Ishikawa (cell line): ENCODE results near the gene TFAM.

Source experiments
- CEBPB ChIP-seq: IDR thresholded peaks from 2 replicates; pipeline ENCODE4 v1.6.1; 2012
- CREB1 ChIP-seq: IDR thresholded peaks from 2 replicates; pipeline ENCODE4 v1.6.1; 2012; ENCODE audit warnings: low read depth
- EGR1 ChIP-seq: IDR thresholded peaks from 2 replicates; pipeline ENCODE4 v1.6.1; 2012
- EP300 ChIP-seq: IDR thresholded peaks from 2 replicates; pipeline ENCODE4 v1.6.1; 2012; ENCODE audit warnings: borderline replicate concordance
- FOXM1 ChIP-seq: IDR thresholded peaks from 2 replicates; pipeline ENCODE4 v1.6.1; 2012; ENCODE audit warnings: low read depth, borderline replicate concordance
- NFIC ChIP-seq: IDR thresholded peaks from 2 replicates; pipeline ENCODE4 v1.6.1; 2012
- RAD21 ChIP-seq: IDR thresholded peaks from 2 replicates; pipeline ENCODE4 v1.6.1; 2012; ENCODE audit warnings: low read depth
- TAF1 ChIP-seq: IDR thresholded peaks from 2 replicates; pipeline ENCODE4 v1.6.1; 2012; ENCODE audit warnings: low read depth, mild to moderate bottlenecking
- TCF12 ChIP-seq: IDR thresholded peaks from 2 replicates; pipeline ENCODE4 v1.6.1; 2012; ENCODE audit warnings: low read depth
- TEAD4 ChIP-seq: IDR thresholded peaks from 2 replicates; pipeline ENCODE4 v1.6.1; 2012
- YY1 ChIP-seq: IDR thresholded peaks from 2 replicates; pipeline ENCODE4 v1.6.1; 2012; ENCODE audit warnings: low read depth
- ZBTB7A ChIP-seq: IDR thresholded peaks from 2 replicates; pipeline ENCODE4 v1.6.1; 2012; ENCODE audit warnings: low read depth
- TF ChIP-seq, protein P1 (sequence below): IDR thresholded peaks from 2 replicates; pipeline ENCODE4 v1.6.1; 2012
- TF ChIP-seq, protein P2 (sequence below): IDR thresholded peaks from 2 replicates; pipeline ENCODE4 v1.6.1; 2012; ENCODE audit warnings: low read depth, mild to moderate bottlenecking
- TF ChIP-seq, protein P3 (sequence below): IDR thresholded peaks from 2 replicates; pipeline ENCODE4 v1.6.1; 2012

Gene TFAM

DNA sequence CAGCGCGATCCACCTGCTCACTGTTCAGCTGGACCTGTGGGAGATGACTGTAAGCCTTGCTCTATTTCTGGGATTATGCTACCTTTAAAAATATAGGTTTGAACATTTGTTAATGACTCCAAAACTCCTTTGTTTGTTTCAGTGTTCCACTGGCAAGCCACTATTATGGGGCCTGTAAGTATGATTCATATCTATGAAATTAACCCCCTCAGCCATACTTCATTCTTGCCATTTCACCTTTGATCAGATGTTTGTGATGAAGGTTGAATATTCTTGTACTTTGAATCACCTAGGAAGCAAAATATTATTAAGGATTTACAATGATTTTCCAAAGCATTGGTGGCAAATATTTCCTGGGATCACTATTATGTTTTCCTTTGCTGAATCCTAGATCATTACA, 23.9 kb upstream of the TFAM start:
- TF ChIP-seq NFIC, result no peak
- TF ChIP-seq TCF12, result no peak
- TF ChIP-seq, protein P1, sequence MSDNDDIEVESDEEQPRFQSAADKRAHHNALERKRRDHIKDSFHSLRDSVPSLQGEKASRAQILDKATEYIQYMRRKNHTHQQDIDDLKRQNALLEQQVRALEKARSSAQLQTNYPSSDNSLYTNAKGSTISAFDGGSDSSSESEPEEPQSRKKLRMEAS, result no peak
- no peak for TF ChIP-seq YY1
- TF ChIP-seq, protein P2, sequence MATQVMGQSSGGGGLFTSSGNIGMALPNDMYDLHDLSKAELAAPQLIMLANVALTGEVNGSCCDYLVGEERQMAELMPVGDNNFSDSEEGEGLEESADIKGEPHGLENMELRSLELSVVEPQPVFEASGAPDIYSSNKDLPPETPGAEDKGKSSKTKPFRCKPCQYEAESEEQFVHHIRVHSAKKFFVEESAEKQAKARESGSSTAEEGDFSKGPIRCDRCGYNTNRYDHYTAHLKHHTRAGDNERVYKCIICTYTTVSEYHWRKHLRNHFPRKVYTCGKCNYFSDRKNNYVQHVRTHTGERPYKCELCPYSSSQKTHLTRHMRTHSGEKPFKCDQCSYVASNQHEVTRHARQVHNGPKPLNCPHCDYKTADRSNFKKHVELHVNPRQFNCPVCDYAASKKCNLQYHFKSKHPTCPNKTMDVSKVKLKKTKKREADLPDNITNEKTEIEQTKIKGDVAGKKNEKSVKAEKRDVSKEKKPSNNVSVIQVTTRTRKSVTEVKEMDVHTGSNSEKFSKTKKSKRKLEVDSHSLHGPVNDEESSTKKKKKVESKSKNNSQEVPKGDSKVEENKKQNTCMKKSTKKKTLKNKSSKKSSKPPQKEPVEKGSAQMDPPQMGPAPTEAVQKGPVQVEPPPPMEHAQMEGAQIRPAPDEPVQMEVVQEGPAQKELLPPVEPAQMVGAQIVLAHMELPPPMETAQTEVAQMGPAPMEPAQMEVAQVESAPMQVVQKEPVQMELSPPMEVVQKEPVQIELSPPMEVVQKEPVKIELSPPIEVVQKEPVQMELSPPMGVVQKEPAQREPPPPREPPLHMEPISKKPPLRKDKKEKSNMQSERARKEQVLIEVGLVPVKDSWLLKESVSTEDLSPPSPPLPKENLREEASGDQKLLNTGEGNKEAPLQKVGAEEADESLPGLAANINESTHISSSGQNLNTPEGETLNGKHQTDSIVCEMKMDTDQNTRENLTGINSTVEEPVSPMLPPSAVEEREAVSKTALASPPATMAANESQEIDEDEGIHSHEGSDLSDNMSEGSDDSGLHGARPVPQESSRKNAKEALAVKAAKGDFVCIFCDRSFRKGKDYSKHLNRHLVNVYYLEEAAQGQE, result no peak
- TF ChIP-seq CREB1, result no peak
- TF ChIP-seq ZBTB7A, result no peak
- TF ChIP-seq EP300, result no peak
- no peak for TF ChIP-seq TEAD4
- no peak for TF ChIP-seq CEBPB
- no peak for TF ChIP-seq TAF1
- no peak for TF ChIP-seq FOXM1
- TF ChIP-seq, protein P3, sequence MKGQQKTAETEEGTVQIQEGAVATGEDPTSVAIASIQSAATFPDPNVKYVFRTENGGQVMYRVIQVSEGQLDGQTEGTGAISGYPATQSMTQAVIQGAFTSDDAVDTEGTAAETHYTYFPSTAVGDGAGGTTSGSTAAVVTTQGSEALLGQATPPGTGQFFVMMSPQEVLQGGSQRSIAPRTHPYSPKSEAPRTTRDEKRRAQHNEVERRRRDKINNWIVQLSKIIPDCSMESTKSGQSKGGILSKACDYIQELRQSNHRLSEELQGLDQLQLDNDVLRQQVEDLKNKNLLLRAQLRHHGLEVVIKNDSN, result no peak
- TF ChIP-seq EGR1, result no peak
- TF ChIP-seq RAD21, result no peak

DNA sequence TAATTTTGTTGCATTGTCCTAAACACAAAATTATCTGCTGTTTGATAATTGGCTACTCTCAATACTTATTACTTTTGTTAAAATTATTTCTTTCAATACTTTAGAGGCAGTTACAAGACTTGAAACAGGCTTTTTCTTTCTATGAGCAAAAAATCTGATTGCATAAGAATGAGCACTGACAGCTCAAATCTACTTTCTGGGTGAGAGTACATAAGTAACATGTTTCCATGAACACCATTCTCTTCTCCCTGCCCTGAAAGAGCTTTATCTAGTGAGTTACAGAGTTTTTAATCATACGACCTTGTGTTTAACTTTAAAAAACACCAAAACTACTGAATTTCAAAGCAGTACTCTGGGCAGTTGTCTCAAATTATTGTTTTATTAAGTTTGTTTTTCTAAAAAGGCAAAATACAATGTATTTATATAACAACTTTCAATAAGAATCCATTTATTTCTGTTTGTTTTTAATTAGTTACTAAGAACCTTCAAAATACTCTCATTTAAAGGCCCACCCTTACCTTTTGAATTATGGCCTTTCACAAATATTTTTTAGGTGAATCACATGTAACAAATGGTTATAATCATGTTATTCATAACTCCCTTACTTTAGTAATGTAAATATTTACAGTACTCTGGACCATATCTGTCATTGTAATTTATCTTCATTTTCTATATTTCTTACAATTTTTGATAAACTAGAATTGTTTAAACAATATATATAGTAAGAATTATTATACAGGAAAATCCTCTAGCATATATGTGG, 23.0 kb upstream of the TFAM start:
- TF ChIP-seq YY1 (no peak), EGR1 (no peak)
- TF ChIP-seq, protein P3, result no peak

DNA sequence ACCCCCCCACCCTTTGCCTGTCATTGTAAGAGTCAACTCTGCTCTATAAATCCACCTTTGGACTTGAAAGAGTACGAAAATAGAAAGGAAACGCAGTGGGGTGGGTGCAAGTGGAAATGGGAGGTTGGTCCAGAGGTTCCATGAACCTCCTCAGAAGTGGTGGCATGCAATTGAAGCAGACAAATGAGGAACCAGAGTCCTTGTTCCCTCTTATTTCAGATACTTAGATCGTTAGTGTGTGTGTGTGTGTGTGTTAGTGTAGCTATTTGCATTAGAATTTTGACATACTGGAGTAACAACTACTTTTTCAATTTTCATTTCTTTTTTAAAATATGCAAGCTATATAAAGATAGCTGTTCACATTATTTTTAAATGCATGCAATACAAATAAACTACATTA, 18.1 kb upstream of the TFAM start:
- TF ChIP-seq, protein P1, result no peak
- TF ChIP-seq CEBPB (no peak), ZBTB7A (no peak), TAF1 (no peak), FOXM1 (no peak), EGR1 (no peak), EP300 (no peak), YY1 (no peak), TEAD4 (no peak), RAD21 (no peak), TCF12 (no peak), CREB1 (no peak), NFIC (no peak)
- TF ChIP-seq, protein P3, result no peak
- TF ChIP-seq, protein P2, result no peak

DNA sequence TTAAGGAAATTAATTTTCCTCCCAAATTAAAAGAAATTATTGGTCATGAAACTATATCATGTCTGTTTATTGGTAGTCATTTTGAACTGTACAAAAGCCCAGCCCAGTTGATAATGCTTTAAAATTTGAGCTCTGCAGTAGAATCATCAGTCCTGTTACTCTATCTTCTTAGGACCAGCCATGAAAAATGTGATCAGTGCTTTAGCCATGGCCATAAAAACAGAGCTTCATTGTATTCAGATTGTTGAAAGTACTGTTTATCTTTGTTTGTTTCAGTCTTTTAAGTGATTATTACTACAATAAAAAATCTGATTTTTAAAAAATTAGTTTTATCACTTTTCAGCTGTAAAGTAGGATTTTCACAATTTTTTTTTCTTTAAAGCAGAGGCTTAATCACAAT, 13.7 kb upstream of the TFAM start:
- TF ChIP-seq YY1 (no peak), EP300 (no peak), NFIC (no peak), TCF12 (no peak), EGR1 (no peak), CREB1 (no peak), FOXM1 (no peak)
- TF ChIP-seq, protein P3, result no peak

DNA sequence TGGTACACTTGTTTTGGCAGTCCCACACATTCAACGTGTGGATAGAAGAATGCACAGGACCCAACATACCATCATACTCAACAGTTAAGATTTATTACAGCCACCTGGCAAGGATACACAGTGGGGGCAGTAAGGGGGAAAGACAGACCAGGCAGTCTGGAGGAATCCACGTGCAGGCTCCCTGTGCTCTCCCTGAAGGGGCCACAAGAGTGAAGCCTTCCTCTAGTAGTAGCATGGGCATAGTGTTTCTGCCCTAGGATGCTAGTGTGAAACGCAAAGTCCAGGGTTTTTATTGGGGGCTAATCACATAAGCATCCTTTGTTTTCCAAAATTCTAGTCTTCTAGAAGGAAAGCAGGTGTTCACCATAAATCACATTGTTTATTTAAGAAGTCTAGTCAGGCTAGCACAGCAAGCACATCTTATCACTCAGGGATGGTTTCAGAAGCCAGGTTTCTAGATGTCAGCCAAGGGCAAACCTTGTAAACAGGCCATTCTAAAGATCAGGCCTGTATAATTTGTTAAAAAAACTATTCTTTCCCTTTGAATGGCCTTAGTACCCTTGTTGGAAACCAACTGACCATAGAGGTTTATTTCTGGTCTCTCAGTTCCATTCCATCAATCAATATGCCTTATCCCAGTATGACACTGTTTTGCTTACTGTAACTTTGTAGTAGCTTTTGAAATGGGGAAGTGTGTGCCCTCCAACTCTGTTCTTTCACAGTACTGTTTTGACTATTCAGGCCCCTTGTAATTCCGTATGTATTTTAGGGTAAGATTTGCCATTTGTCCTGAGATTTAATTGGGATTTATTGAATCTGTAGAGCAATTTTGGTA, 12.4 kb upstream of the TFAM start:
- TF ChIP-seq, protein P2, result no peak
- TF ChIP-seq, protein P3, result no peak
